K562 (cell line): ENCODE measurements around the gene CDH2.

Experiments used
- ARID4B ChIP-seq: sonication (generic); formaldehyde crosslinking; IDR thresholded peaks from 2 replicates; pipeline ENCODE4 v1.8.0; 2022; ENCODE audit warnings: mild to moderate bottlenecking, missing genetic modification reagents
- CTCF ChIP-seq, 3 experiments: IDR thresholded peaks in 2 of 3; conservative IDR thresholded peaks in 1 of 3; 2 replicates each; pipeline ENCODE4 v1.5.1; 2011 to 2012; ENCODE audit warnings: low read length in 3 of 3, mild to moderate bottlenecking in 3 of 3, control low read depth in 2 of 3, improper control_type of control experiment in 1 of 3, inconsistent platforms in 1 of 3, low read depth in 1 of 3, mixed read lengths in 1 of 3, moderate library complexity in 1 of 3; ENCODE audit not compliant: insufficient read depth in 2 of 3
- E2F3 ChIP-seq: fragments of 250-450 bp; sonication (Bioruptor Pico); IDR thresholded peaks from 2 replicates; pipeline ENCODE4 v1.4.0; 2020; ENCODE audit warnings: mild to moderate bottlenecking
- FOXM1 ChIP-seq, 2 experiments: fragments of 450-650 bp in 1 of 2; sonication (generic) in 1 of 2; formaldehyde crosslinking in 1 of 2; IDR thresholded peaks; 2 replicates each; pipeline versions ENCODE4 v1.6.1 to v1.9.0; 2017 to 2022; ENCODE audit warnings: low read depth in 2 of 2, mild to moderate bottlenecking in 2 of 2, missing genetic modification reagents in 1 of 2, moderate library complexity in 1 of 2
- HMGXB4 ChIP-seq: sonication (generic); formaldehyde crosslinking; IDR thresholded peaks from 2 replicates; pipeline ENCODE4 v1.8.1; 2023; ENCODE audit warnings: mild to moderate bottlenecking, missing genetic modification reagents
- JUNB ChIP-seq: fragments of 450-650 bp; formaldehyde crosslinking; conservative IDR thresholded peaks from 2 replicates; pipeline ENCODE4 v1.4.0; 2020; ENCODE audit warnings: mild to moderate bottlenecking
- PRPF4 ChIP-seq: fragments of 200-400 bp; formaldehyde crosslinking; IDR thresholded peaks from one replicate; pipeline ENCODE4 v1.6.1; 2017; ENCODE audit warnings: low read length, low read depth, mild to moderate bottlenecking; ENCODE audit not compliant: insufficient read depth, poor library complexity, severe bottlenecking
- REST ChIP-seq, 2 experiments: fragments of 450-650 bp; formaldehyde crosslinking in 1 of 2; IDR thresholded peaks; 2 replicates each; pipeline versions ENCODE4 v1.4.0 to v1.6.1; 2014 to 2020; ENCODE audit warnings: mild to moderate bottlenecking in 2 of 2, borderline replicate concordance in 1 of 2, low read depth in 1 of 2

- TF ChIP-seq E2F3 (CRISPR knock-in tag) (no peak), PRPF4 (no peak), CTCF (IDR thresholded peaks at IDR 0.05 in 2 of 3, conservative IDR thresholded peaks at IDR 0.05 in 1 of 3; ENCODE audit: insufficient read depth in 2 of 3, low read depth in 1 of 3, low read length in 3 of 3) (no peak), REST (IDR thresholded peaks at IDR 0.05; ENCODE audit: borderline replicate concordance) (no peak), REST (CRISPR knock-in tag; IDR thresholded peaks at IDR 0.05; ENCODE audit: low read depth) (no peak), HMGXB4 (no peak), FOXM1 (IDR thresholded peaks at IDR 0.05; ENCODE audit: low read depth) (no peak), FOXM1 (CRISPR knock-in tag; IDR thresholded peaks at IDR 0.05; ENCODE audit: low read depth) (no peak), JUNB (CRISPR knock-in tag) (no peak), ARID4B (CRISPR knock-in tag) (no peak)
Observed at GRCh38 chr18:28123401-28124030, 53.4 kb downstream of the CDH2 start.
